HG03575 (cell line): ENCODE results near the gene CYP1A1.

Experiments used
- ATAC-seq: cut with Tn5 transposase; IDR thresholded peaks from one replicate; pipeline ENCODE4 v1.9.1; 2021; ENCODE audit not compliant: unreplicated experiment, insufficient number of reproducible peaks, low FRiP score; ENCODE audit errors: extremely low read depth

Gene CYP1A1, protein sequence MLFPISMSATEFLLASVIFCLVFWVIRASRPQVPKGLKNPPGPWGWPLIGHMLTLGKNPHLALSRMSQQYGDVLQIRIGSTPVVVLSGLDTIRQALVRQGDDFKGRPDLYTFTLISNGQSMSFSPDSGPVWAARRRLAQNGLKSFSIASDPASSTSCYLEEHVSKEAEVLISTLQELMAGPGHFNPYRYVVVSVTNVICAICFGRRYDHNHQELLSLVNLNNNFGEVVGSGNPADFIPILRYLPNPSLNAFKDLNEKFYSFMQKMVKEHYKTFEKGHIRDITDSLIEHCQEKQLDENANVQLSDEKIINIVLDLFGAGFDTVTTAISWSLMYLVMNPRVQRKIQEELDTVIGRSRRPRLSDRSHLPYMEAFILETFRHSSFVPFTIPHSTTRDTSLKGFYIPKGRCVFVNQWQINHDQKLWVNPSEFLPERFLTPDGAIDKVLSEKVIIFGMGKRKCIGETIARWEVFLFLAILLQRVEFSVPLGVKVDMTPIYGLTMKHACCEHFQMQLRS

DNA sequence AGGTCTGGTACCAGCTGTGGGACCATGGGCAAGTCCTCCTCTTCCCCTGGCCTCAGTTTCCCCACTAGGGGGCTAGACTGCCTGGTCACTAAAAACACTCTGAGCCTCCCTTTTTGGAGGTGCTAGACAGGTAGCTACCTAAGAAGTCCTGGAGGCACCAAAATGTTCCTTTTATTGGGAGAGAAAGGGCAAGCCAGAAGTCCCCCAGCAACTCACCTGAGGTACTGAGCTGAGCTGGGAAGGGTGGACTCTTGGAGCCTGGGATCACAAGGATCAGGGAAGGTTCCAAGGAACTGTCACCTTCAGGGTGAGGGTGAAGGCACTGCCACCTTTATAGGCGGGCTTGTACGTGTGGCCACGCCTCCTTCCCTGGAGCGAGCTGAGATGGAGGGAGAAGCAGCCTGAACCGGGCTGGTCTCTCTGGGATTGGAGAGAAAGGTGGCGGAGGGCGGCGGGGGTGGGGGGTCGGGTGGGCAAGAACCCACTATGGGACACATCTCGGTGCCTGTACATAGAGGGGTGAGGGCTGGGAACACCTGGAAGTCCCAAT, at the start of gene CYP1A1:
Gene CYP1A1 (minus strand): TSS at position 304 of the 550 bp plus-strand sequence. CDS start 2,431 bp downstream, outside the sequence.
- no peak for ATAC-seq

DNA sequence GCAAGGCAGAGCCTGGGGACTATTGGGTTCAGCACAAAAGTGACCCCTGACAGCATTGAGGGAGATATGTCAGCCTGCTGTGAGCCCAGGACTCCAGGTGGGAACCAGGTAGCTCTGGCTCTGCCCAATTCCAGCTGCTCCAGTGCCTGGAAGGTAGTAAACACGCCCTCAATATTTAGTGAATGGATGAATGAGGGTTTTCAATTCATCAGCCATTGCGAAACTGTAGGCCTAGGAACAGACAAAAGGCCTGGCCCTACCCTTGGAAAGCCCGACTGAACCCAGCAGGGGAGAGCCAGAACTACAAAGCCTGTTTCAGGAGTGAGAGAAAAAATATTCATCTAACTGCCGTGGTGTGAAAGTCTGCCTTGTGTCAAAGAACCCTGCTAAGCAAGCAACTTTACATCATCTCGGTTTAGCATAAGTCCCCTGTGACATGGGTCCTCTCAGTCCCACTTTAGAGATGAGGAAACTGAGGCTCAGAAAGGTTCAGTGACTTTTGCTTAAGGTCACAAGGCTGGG, 48.5 kb upstream of the CYP1A1 start:
- ATAC-seq, result no peak

DNA sequence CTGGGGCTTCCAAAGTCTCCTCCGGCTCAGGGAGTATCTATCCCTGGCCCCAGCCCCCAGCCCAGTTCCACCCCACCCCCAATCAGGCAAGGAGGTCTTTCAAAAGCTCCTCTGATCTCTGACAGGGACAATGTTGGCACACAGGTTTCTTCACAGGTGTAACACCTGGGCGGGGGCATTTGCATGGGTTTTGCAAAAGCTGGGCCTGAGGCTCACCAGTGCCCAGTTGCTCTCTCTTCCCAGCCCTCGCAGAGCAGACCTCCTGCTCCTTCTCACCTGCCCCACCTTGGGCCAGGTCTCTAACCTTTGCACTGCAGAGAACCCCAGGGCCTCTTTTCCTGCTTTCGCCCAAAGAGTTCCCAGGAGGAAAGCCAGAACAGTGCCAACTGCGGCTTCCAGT, 48.0 kb upstream of the CYP1A1 start:
- no peak for ATAC-seq

DNA sequence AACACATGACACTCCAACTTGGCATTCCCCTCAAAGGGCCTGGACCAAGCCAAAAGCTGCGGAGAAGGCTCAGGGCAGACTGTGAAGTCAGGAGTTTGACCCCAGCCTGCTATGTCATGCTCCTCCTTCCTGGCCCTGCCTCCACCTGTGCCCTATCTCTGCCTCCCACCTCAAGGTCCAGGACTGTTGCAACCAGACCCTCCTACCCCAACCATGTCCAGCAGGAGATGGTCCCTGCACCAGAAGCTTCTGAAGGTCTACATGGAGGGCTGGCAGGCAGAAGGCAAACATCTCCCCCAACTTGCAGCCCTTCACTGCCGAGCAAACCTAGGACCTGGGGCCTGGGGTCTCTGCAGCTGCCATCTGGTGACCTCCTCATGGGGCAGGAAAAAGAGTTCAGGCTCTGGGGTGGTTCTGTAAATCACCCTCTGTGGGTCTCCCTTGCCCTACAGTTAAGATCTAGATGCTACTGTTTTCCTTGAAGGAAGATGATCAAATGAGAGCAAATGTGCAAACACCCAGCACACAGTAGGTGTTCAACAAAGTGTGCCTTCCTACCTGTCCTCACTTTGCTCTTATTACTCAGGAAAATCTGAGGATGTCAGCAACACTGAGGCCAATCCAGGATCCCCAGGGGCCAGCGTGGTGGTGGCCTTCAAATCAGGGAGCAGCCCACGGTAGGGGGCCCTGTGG, 45.0 kb upstream of the CYP1A1 start:
- no peak for ATAC-seq

DNA sequence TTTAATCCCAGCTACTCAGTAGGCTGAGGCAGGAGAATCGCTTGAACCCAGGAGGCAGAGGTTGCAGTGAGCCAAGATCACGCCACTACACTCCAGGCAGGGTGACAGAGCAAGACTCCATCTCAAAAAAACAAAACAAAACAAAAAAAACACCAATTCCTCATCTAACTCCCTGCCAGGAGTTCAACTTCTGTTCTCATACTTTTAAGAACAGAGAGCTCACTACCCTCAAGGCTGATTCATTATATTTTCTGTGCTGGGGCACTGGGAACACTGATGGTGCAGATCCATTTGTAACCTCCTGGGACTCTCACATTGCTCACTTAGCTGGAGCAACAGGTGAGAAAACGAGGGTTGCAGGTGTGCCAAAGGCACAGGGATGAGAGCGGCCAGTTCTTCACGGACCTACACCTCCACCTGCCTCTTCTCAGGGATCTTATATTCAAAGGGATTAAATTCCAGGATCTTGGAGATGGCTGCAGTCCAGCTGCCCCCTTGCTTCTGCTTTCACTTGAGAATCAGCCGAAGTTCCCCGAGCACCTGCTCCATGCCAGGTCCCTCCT, 44.2 kb upstream of the CYP1A1 start:
- ATAC-seq, result no peak

DNA sequence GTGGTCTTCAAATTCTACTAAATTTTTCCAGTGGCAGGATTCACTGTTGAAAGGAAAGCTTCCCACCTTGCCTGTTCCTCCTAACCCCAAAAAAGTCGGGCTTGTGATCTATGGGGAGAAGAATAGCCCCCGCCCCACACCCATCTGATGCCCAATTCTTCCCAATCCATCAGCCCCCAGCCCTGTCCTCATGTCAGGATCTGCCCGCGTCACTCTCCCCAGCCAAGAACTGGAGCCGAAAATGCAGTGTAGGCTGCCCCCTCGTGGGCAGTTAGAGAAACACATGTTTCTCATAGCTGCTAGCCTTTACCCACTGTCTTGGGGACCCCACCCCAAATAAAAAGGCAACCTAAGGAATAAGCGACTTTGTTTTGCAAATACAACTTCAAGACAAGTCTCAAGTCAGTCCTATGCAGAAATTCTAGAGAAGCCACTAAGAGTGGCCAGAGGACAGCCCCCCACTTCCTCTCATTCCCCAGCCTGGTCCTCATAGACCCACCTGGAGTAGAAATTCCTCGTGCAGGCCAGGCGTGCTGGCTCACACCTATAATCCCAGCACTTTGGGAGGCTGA, 43.5 kb upstream of the CYP1A1 start:
- no peak for ATAC-seq

DNA sequence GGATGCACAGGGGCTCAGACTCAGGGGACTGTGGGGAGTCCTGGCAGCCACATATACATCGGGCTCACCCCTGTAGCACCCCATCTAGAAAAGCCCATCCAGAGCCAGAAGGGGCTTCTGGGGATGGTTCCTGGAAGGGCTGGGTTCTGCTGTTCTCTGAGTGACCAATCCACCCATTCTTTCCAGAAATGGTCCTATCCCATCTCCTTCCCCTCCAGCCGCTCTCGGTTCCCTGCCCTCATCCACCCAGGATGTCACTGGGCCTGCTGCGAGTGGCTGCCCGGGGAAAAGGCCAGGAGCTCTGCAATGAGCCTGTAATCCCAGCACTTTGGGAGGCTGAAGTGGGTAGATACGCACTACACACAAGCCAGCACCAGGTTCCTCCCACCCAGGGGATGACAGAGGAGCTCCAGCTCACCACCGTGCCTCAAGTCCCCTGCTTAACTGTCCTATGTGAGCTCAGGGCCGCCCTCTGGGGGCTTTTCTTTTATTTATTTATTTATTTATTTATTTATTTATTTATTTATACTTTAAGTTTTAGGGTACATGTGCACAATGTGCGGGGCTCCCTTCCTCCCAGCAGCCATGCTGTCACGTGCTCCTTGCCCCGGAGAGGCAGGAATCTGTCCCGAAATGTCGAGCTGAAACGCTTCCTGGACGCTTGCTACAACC, 42.9 kb upstream of the CYP1A1 start:
- ATAC-seq, result no peak

DNA sequence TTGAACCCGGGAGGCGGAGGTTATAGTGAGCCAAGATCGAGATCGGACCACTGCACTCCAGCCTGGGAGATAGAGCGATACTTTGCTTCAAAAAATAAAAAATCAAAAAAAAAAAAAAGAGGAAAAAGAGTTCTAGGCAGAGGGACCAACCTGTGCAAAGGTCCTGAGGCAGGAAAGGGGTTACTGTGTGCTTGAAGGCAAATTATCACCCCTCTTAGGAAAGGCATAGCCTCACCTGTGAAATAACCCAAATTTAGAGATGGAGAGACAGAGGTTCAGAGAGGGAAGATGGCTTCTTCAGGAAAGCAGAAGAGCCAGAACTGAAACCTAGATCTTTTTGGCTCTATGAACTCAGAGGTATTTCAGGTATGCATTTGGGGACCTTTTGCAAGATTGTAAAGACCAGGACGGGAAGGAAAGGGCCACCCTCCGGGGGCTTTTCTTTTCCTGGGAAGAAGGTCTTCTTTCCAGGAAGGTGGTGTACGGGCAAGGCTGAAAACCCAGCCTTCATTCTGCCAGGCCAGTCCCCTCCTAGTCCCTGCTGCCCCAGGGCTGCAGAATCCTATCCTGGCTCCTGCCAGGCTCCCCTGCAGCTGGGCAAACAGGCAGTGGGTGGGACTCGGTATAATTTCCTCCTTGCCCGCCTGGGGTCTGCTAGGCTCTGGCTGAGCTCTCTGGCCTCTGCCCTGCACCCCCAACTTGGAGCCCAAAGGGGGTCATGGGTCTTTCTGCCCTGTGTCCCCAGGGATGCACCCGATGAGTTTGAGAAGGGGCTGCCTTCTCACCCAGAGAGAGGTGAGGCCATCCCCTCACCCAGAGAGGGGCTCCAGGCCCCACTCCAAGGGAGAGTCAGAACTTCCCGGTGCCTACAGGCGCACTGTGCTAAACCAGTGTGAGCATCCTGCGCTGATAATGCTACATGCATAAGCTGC, 42.1 kb upstream of the CYP1A1 start:
- ATAC-seq, result no peak

DNA sequence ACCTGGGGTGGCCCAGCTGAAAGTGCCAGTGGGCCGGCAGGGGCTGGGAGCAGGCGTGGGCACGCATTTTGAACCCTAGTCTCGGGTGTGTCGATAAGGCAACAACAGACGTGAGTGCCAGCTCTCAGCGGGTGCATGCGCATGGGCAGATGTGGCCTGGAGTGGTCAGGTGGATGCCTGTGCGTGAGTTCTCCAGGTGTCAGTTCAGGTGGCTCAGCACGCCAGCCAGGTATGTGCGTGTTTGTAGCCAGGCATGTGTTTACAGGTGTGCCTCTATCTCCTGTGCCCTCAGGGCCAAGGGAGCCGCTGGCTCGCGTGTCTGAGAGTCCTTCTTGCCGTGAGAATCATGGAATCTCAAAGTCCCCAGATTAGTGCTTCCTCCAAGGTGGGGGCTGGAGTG, 38.1 kb upstream of the CYP1A1 start:
- ATAC-seq, result no peak

DNA sequence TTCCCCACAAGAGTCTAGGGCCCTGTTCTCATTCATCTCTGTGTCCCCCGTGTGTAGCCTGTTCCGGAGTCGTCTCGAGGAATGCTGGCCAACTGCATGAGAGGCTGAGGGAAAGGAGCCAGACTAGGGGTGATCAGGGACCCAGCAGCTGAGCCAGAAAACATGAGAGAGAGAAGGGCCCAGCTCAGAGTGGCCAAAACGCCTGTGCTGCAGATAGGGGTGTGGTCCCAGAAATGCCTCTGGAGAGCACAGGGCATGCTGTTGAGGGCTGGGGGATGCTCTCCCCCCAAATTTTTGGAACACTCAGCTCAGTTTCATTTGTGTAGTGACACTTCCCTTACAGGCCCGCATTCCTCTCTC, 37.4 kb upstream of the CYP1A1 start:
- ATAC-seq, result no peak

DNA sequence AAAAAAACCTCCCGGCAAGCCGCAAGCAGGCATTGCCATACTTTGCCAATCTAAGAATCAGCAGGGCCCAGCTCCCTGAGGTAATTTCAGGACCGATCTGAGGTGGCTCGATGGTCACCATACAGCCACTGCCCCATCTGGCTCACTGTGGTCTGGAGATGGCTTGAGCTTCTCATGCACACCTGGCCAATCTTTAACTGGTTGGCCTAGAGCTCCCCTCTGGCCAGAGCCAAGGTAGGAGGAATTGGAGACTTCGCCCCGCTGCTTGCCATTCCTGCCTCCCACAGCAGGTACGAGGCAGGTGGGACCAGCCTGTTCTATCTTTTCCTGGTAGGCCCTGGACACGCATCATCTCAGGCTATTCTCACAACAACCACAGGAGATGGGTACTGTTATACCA, 33.4 kb upstream of the CYP1A1 start:
- ATAC-seq, result no peak

DNA sequence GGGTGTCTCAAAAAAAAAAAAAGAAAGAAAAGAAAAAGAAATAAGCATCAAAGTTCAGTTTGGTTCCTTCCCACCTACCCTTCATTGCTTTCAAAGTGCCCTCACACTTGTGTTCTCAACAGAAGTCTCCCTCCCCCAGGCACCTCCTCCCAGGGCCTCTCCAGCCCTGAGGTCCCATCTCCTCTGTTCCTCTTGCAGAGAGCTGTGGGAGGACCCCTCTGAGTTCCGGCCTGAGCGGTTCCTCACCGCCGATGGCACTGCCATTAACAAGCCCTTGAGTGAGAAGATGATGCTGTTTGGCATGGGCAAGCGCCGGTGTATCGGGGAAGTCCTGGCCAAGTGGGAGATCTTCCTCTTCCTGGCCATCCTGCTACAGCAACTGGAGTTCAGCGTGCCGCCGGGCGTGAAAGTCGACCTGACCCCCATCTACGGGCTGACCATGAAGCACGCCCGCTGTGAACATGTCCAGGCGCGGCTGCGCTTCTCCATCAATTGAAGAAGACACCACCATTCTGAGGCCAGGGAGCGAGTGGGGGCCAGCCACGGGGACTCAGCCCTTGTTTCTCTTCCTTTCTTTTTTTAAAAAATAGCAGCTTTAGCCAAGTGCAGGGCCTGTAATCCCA, 29.4 kb upstream of the CYP1A1 start:
- no peak for ATAC-seq

DNA sequence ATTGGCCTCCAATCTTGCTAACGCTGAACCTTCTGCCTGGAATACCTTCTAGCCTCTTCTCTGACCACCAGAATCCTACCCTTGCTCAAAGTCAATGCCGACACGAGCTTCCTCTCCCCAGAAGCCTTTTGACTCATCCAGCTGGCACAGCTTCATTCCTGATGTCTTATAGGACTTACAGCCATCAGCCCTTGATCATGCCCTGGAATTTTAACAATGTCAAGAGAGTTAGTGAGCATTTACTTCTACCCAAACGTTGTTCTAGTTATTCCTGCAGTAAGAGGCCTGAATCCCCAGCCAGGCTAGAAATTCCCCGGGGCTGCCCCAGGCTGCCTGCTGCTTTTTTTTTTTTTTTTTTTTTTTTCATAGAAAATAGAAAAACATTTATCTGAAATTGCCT, 27.2 kb upstream of the CYP1A1 start:
- ATAC-seq, result no peak

DNA sequence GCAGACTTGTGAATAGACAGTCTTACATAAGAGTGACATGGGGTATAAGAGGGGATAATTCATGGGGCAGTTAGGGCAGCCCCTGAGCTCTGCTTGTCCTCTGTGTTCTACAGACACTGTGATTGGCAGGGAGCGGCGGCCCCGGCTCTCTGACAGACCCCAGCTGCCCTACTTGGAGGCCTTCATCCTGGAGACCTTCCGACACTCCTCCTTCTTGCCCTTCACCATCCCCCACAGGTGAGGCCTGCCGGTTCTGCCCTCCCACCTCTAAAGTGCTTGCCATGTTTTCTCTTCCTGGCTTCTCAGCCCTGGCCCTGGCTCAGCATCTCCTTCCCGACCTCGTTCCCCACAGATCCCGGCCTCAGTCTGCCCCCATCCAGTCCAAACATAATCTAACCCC, 26.7 kb upstream of the CYP1A1 start:
- ATAC-seq, result no peak

DNA sequence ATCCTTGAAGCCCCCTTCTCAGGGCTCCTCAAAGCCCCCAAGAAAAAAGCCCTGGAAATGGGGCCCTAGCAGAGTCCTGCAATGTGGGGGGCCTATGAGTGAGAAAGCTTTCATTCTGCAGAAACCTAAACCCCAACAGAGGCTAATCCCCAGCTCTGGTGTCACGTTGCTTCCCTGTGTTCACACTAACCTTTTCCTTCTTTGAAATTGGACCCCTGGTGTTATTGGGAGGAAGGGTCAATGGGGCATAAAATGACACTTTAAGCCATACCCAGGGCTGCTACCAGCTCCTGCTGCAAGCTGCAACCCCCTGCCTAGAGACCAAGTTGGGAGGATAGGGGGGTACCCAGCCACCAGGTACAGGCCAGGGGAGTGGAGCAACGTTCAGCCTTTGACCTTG, 25.4 kb upstream of the CYP1A1 start:
- ATAC-seq, result no peak

DNA sequence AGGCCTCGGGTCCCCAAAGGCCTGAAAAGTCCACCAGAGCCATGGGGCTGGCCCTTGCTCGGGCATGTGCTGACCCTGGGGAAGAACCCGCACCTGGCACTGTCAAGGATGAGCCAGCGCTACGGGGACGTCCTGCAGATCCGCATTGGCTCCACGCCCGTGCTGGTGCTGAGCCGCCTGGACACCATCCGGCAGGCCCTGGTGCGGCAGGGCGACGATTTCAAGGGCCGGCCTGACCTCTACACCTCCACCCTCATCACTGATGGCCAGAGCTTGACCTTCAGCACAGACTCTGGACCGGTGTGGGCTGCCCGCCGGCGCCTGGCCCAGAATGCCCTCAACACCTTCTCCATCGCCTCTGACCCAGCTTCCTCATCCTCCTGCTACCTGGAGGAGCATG, 24.5 kb upstream of the CYP1A1 start:
- ATAC-seq, result no peak

DNA sequence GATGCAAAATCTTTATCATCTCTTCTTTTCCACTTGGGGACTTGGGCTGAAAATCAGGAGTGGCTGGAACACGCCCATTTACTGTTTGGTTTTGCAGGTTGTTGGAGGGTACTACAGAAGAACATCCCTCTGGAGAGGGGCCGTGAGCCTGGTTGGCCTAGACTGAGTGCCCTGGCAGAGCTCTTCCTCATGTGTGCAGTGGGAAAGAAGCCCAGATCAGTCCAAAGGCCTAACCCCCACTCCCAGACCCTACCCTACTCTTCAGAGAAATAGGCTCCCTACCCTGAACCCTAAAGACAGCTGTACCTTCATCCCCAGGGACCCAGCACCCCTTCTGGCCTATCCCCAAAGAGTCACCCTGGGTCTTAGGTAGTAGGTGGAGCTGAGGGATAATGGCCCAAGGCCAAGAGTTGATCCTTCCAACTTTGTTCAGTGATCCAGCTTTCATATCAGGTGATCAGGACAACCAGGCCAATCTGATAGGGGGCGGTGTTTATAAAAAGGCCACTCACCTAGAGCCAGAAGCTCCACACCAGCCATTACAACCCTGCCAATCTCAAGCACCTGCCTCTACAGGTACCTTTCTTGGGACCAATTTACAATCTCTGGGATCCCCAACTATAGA, 23.1 kb upstream of the CYP1A1 start, which contains the start of gene CYP1A2:
Gene CYP1A2 (plus strand): TSS at position 524 of the 625 bp plus-strand sequence. CDS start 894 bp downstream, outside the sequence.
- no peak for ATAC-seq
